ENCODE data around the gene MIPOL1.

DNA sequence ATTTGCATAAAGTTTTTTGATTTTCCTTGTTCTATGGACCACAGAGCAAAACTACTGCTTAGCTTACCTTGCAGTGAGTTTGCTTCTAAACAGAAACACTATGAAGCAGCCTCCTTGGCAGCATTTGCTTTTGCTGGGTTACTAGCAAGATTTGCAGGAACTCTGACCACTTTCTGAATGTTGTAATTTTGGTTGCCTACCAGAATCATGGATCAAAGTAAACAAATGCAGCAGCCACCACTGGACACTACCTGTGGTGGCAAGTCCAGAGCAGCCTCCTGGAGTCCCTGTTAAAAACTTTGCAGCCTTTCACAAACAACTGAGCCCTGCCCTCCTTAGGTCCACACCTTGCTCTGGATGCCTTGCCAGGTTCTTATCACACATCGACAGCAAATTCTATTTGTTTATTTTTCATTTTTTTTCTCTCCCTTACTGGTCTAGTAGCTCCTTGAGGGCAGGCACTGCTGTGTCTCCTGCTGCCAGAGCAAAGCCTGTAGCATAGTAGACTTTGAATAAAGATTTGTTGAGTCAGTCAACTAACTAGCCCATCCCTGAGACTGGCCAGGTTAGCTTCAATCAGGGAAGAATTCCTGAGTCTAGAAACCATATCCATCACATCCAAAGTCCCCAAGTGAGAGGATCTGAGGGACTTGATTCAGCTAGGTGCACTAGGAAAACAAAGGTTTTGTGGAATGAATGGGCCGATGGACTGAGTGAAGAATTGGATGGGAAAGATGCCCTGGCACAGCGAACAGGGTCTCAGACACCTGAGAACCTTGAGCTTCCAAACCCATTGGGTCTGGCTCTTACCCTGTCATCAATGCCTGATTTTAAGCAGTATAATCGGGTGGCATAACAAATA, 403.4 kb downstream of the MIPOL1 start:
- no peak; a peak in 1 of 4 replicates for TF ChIP-seq POLR2A (IDR thresholded peaks at IDR 0.05; ENCODE audit: insufficient read depth in 1 of 2, low read depth in 2 of 2, low read length in 2 of 2)
- TF ChIP-seq FOXM1 (CRISPR knock-in tag; IDR thresholded peaks at IDR 0.05): no peak
- no peak for TF ChIP-seq EZH2 (conservative IDR thresholded peaks at IDR 0.05; ENCODE audit: low read depth, low read length)
- no peak for TF ChIP-seq XBP1 (CRISPR knock-in tag; IDR thresholded peaks at IDR 0.05)
